ENCODE measurements around the gene UTRN. TPM values are rescaled to one million over a fixed set of nuclear protein-coding genes. Genes with fewer than 3 reads are reported as not detected.

Gene UTRN
- total and polyA plus RNA-seq, 4 donors, result 24.6 to 489 (median 123) TPM

- ATAC-seq (ENCODE audit: insufficient read depth, low FRiP score), result no peak
- no peak for DNase-seq
- Histone ChIP-seq H3K9me3 (ENCODE audit: control insufficient read depth in 4 of 4, insufficient read depth in 3 of 4, low read length in 3 of 4) (no peaks in the 10 kb centered on the region), H3K4me1 (ENCODE audit: control insufficient read depth in 5 of 5, insufficient read depth in 5 of 5, low read length in 5 of 5) (peaks cover 0 to 9% (median 0%) of the 10 kb centered on the region in 5 donors), H3K27ac (ENCODE audit: low read depth in 1 of 2, low read length in 1 of 2) (no peak overlapping the region), H3K4me3 (no peak overlapping the region), H3K9ac (ENCODE audit: insufficient read depth in 1 of 2, low read length in 2 of 2) (no peak overlapping the region), H3K36me3 (ENCODE audit: control insufficient read depth in 4 of 4, insufficient read depth in 4 of 4, low read length in 4 of 4) (no peaks in the 10 kb centered on the region), H3K27me3 (ENCODE audit: control insufficient read depth in 3 of 3, insufficient read depth in 3 of 3, low read length in 2 of 3) (no peaks in the 10 kb centered on the region)
- WGBS, 2 donors, result 87 to 95% methylated on average over 2 of the region's 2 CpGs
- TF ChIP-seq CTCF (IDR thresholded peaks at IDR 0.05; ENCODE audit: control extremely low read depth, extremely low read depth), result no peak
Observed at GRCh38 chr6:144279484-144280150, 5.5 kb upstream of the UTRN start.

- Histone ChIP-seq H3K36me3 (ENCODE audit: control insufficient read depth in 4 of 4, insufficient read depth in 4 of 4, low read length in 4 of 4) (no peaks in the 10 kb centered on the region), H3K27me3 (ENCODE audit: control insufficient read depth in 3 of 3, insufficient read depth in 3 of 3, low read length in 2 of 3) (no peaks in the 10 kb centered on the region), H3K4me1 (ENCODE audit: control insufficient read depth in 5 of 5, insufficient read depth in 5 of 5, low read length in 5 of 5) (peaks cover 0 to 20% (median 0%) of the 10 kb centered on the region in 5 donors), H3K4me3 (no peak overlapping the region), H3K9me3 (ENCODE audit: control insufficient read depth in 4 of 4, insufficient read depth in 3 of 4, low read length in 3 of 4) (no peaks in the 10 kb centered on the region), H3K27ac (ENCODE audit: low read depth in 1 of 2, low read length in 1 of 2) (peak overlapping the region in 1 of 2 donors; percentile 99), H3K9ac (ENCODE audit: insufficient read depth in 1 of 2, low read length in 2 of 2) (peak overlapping the region in 1 of 2 donors; percentile 82)
- ATAC-seq (ENCODE audit: insufficient read depth, low FRiP score), result no peak
- WGBS, 2 donors, result 7 to 8% methylated on average over 13 of the region's 13 CpGs
- peak in 2 of 3 donors; percentile 57 to 75 for DNase-seq
- no peak for TF ChIP-seq CTCF (IDR thresholded peaks at IDR 0.05; ENCODE audit: control extremely low read depth, extremely low read depth)
Observed at GRCh38 chr6:144283646-144284477, 1.3 kb upstream of the UTRN start.

- Histone ChIP-seq H3K4me3 (peak overlapping the region; percentile 85), H3K9ac (ENCODE audit: insufficient read depth in 1 of 2, low read length in 2 of 2) (peak overlapping the region in 1 of 2 donors; percentile 82), H3K9me3 (ENCODE audit: control insufficient read depth in 4 of 4, insufficient read depth in 3 of 4, low read length in 3 of 4) (no peaks in the 10 kb centered on the region), H3K4me1 (ENCODE audit: control insufficient read depth in 5 of 5, insufficient read depth in 5 of 5, low read length in 5 of 5) (peaks cover 0 to 20% (median 0%) of the 10 kb centered on the region in 5 donors), H3K36me3 (ENCODE audit: control insufficient read depth in 4 of 4, insufficient read depth in 4 of 4, low read length in 4 of 4) (no peaks in the 10 kb centered on the region), H3K27me3 (ENCODE audit: control insufficient read depth in 3 of 3, insufficient read depth in 3 of 3, low read length in 2 of 3) (no peaks in the 10 kb centered on the region), H3K27ac (ENCODE audit: low read depth in 1 of 2, low read length in 1 of 2) (peak overlapping the region; percentile 98 to 99)
- no peak for TF ChIP-seq CTCF (IDR thresholded peaks at IDR 0.05; ENCODE audit: control extremely low read depth, extremely low read depth)
- ATAC-seq (ENCODE audit: insufficient read depth, low FRiP score) (no peak), DNase-seq (peak in 1 of 3 donors; percentile 76)
- WGBS, 2 donors, result 1% methylated on average over 7 of the region's 7 CpGs
Observed at GRCh38 chr6:144284478-144284782, 705 bp upstream of the UTRN start.
